Measurements from ENCODE around the gene USP44. TPM values are rescaled to one million over a fixed set of nuclear protein-coding genes. Genes with fewer than 3 reads are reported as not detected.

USP44 gene
- total RNA-seq, 4 donors from 2014 or later = 0.42 to 1.6 (median 0.63) TPM

DNA sequence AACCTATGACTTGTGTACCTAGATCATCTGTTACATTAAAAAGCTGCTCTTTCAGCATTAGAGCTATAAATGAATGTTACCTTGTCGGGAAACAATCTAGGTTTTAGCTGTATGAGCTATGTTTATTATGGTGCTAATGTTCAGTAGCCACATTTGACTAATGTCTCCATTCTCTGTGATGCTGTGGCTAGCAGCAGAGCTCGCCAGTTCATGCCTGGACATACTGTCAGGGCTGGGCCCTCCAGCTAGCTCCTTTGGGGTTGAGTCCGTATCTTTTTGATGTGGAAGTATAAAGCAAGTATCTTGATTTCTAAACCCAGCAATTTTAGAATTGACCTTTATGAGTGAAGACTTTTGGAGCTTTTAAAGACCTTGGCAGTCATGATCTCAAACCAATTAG lies 36.1 kb downstream of the USP44 start:
- WGBS, 2 donors = 95 to 98% methylated on average over 3 of the region's 3 CpGs
- TF ChIP-seq POLR2A (IDR thresholded peaks at IDR 0.05) = no peak
- TF ChIP-seq, protein P1, sequence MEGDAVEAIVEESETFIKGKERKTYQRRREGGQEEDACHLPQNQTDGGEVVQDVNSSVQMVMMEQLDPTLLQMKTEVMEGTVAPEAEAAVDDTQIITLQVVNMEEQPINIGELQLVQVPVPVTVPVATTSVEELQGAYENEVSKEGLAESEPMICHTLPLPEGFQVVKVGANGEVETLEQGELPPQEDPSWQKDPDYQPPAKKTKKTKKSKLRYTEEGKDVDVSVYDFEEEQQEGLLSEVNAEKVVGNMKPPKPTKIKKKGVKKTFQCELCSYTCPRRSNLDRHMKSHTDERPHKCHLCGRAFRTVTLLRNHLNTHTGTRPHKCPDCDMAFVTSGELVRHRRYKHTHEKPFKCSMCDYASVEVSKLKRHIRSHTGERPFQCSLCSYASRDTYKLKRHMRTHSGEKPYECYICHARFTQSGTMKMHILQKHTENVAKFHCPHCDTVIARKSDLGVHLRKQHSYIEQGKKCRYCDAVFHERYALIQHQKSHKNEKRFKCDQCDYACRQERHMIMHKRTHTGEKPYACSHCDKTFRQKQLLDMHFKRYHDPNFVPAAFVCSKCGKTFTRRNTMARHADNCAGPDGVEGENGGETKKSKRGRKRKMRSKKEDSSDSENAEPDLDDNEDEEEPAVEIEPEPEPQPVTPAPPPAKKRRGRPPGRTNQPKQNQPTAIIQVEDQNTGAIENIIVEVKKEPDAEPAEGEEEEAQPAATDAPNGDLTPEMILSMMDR (IDR thresholded peaks at IDR 0.05) = no peak
- DNase-seq (ENCODE audit: low spot score in 2 of 2) = no peak
- intact Hi-C loops (cut with DNase I; ENCODE audit: low total_unique reads) = no loop called here
- H3K4me3 ChIP-seq (ENCODE audit: low read depth, poor library complexity, severe bottlenecking) = no peak overlapping the region

- no peak for DNase-seq (ENCODE audit: low spot score in 2 of 2)
- intact Hi-C loops (cut with DNase I; ENCODE audit: low total_unique reads) = no loop called here
- H3K4me3 ChIP-seq (ENCODE audit: low read depth, poor library complexity, severe bottlenecking) = no peak overlapping the region
- WGBS, 2 donors = 94 to 96% methylated on average over 5 of the region's 5 CpGs
- TF ChIP-seq, protein P1 (IDR thresholded peaks at IDR 0.05) = no peak
- no peak for TF ChIP-seq POLR2A (IDR thresholded peaks at IDR 0.05)
Observed at GRCh38 chr12:95513599-95513998, 37.7 kb downstream of the USP44 start.

- WGBS, 2 donors = 95 to 100% methylated on average over 1 of the region's 1 CpG
- TF ChIP-seq POLR2A (IDR thresholded peaks at IDR 0.05) = no peak
- TF ChIP-seq, protein P1 (IDR thresholded peaks at IDR 0.05) = no peak
- intact Hi-C loops (cut with DNase I; ENCODE audit: low total_unique reads) = no loop called here
- H3K4me3 ChIP-seq (ENCODE audit: low read depth, poor library complexity, severe bottlenecking) = no peak overlapping the region
- no peak for DNase-seq (ENCODE audit: low spot score in 2 of 2)
Observed at GRCh38 chr12:95511977-95512376, 39.3 kb downstream of the USP44 start.

- DNase-seq (ENCODE audit: low spot score in 2 of 2) = no peak
- intact Hi-C loops (cut with DNase I; ENCODE audit: low total_unique reads) = no loop called here
- no peak overlapping the region for H3K4me3 ChIP-seq (ENCODE audit: low read depth, poor library complexity, severe bottlenecking)
- 58 to 62% methylated on average over 3 of the region's 3 CpGs for WGBS, 2 donors
- TF ChIP-seq POLR2A (IDR thresholded peaks at IDR 0.05) = no peak
- TF ChIP-seq, protein P1 (IDR thresholded peaks at IDR 0.05) = no peak
Observed at GRCh38 chr12:95509300-95509699, 42.0 kb downstream of the USP44 start.

DNA sequence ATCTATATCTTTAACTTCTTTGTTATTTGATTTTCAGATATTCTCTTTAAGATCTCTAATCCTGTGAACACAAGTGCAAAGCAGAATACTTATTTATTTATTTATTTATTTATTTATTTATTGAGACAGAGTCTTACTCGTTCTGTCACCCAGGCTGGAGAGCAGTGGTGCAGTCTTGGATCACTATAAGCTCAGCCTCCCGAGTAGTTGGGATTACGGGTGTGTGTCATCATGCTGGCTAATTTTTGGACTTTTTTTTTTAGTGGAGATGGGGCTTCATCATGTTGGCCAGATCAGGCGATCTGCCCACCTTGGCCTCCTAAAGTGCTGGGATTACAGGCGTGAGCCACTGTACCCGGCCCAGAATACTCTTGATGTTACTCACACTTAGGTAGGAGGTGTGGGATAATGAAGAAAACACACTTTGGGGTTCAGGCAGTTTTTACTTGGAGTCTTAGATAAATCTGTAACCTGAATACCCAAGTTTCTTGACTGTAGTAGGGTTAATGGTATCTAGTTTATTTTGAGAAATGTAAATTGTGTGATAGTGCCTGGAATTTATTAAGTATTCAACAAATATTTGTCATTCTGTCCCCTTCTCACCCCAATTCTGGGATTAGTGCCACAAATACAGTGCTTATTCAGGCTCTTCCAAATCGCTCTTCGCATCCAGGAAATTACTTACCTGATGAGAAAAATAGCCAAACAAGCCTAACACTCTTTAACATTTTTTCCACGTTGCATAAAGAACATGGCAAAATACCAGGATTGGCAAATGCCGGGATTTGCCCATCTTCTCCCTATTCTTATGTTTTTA lies 44.4 kb downstream of the USP44 start:
- WGBS, 2 donors = 71 to 76% methylated on average over 10 of the region's 10 CpGs
- no peak for TF ChIP-seq POLR2A (IDR thresholded peaks at IDR 0.05)
- TF ChIP-seq, protein P1 (IDR thresholded peaks at IDR 0.05) = no peak
- intact Hi-C loops (cut with DNase I; ENCODE audit: low total_unique reads) = no loop called here
- H3K4me3 ChIP-seq (ENCODE audit: low read depth, poor library complexity, severe bottlenecking) = no peak overlapping the region
- no peak for DNase-seq (ENCODE audit: low spot score in 2 of 2)
